ENCODE measurements around the gene DUSP22. TPM values are rescaled to one million over a fixed set of nuclear protein-coding genes. Genes with fewer than 3 reads are reported as not detected.
A peak's percentile ranks its signal among the peaks of the same experiment; 100 is the strongest.
"Not testable (repeated sequence)": the region's sequence is repeated elsewhere in the genome, so short reads cannot be mapped to it uniquely, and the experiment has no call there.

DUSP22 gene
- total and polyA plus RNA-seq, 3 experiments from 2014 or later = 24.4 to 38.5 (median 25.3) TPM

DNA sequence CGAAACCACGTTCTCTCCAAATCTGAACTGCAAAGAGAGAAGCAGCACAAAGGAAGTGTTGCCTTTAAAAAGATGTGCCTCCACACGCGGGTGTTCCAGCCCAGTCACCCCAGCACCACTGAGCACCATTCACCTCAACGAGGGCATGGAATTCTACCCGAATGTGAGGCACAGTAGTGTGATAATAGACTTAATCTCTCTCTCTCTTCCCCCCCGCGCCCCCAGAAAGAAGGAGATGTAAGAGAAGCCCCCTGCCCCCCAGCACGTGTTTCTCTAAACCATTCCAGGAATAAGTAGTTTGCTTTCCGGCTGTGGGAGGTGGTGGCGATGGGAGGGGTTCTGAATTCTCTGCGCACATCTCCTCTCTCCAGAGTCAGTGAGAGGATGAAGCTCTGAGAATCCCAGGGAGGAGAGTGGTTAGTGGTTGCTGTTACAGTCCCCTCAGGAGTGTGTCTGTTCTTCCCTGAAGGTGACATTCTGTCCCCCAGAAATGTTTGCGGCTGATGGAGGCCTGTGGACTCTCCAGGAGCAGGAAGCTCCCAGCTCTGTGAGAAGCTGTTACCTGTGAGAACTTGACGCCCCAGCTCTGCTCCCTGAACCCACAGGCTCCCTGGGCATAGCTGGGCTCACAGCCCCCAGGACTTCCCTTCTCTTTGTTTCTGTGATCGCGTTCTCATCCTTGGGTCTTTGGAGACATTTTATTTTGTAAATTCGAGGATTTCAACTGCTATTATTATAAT is 75.8 kb downstream of the DUSP22 start:
- POLR2A ChIA-PET = no interaction called here
- CTCF ChIA-PET = no interaction called here
- peaks cover 12 to 32% (median 14%) of the 10 kb centered on the region in 5 donors for H3K9me3 Mint-ChIP-seq
- H3K27ac Mint-ChIP-seq = peak overlapping the region in 1 of 8 donors; percentile 44
- Histone ChIP-seq H3K9me3 (ENCODE audit: low read length) (no peaks in the 10 kb centered on the region), H3K4me1 (ENCODE audit: insufficient read depth, low read length) (no peaks in the 10 kb centered on the region), H3K27ac (ENCODE audit: low read depth, low read length) (no peak overlapping the region), H3K36me3 (ENCODE audit: insufficient read depth, low read length) (no peaks in the 10 kb centered on the region), H3K4me3 (ENCODE audit: low read length) (no peak overlapping the region), H3K27me3 (ENCODE audit: insufficient read depth, low read length, poor library complexity, severe bottlenecking) (no peaks in the 10 kb centered on the region)
- H3K27me3 Mint-ChIP-seq = peaks cover 9 to 10% of the 10 kb centered on the region in 2 donors
- no peak overlapping the region for H3K4me3 Mint-ChIP-seq
- peaks cover 0 to 7% (median 6%) of the 10 kb centered on the region in 3 donors for H3K4me1 Mint-ChIP-seq
- peaks cover 0 to 7% (median 0%) of the 10 kb centered on the region in 3 donors for H3K36me3 Mint-ChIP-seq
- no peak for DNase-seq

DNA sequence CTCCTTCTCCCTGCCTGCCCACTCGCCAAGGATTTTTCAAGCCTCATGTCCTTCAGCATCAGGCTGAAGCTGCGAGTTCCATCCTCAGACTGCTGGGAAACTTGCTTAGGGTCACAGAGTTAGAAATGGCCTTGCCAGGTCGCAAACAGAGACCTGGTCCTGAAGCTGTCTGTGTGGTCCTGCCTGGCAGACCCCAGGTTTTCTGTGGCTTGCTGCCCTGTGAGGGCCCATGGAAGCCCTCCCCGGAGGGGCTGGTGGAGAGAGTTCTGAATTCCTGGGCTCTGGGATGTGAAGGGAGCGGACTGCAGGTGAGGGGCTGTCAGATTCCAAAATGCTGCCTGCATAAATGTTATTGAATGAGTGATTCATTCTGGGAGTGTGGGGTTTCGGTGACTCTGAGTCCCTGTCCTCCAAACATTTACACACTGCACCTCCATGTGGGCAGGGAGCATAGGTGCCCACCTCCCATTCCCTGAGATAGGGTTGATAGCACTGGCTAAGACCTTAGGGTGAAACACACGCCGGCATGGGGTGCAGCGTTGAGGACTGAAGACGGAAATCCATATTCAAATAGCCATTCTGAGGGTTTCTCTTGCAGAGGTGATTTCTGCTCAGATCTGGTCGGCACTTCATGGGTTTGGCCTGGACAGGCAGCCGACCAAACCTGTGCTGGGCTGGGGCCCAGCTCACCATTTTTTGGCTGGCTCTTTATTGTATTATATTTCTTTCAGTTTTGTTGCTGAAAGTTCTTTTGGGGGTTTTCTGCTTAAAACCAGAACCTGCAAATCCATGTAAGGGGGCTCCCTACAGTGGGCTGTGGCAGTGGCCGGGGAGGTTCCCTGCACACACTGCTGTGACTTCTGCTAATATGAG is 77.5 kb downstream of the DUSP22 start:
- POLR2A ChIA-PET = no interaction called here
- CTCF ChIA-PET = no interaction called here
- H3K4me1 Mint-ChIP-seq = peaks cover 0 to 11% (median 7%) of the 10 kb centered on the region in 3 donors
- no peaks in the 10 kb centered on the region for H3K27me3 ChIP-seq (ENCODE audit: insufficient read depth, low read length, poor library complexity, severe bottlenecking)
- no peaks in the 10 kb centered on the region for H3K36me3 ChIP-seq (ENCODE audit: insufficient read depth, low read length)
- H3K36me3 Mint-ChIP-seq = no peaks in the 10 kb centered on the region
- peaks cover 3 to 17% (median 6%) of the 10 kb centered on the region in 5 donors for H3K9me3 Mint-ChIP-seq
- H3K27ac Mint-ChIP-seq = no peak overlapping the region
- H3K4me3 ChIP-seq (ENCODE audit: low read length) = no peak overlapping the region
- H3K4me3 Mint-ChIP-seq = no peak overlapping the region
- H3K4me1 ChIP-seq (ENCODE audit: insufficient read depth, low read length) = no peaks in the 10 kb centered on the region
- H3K27me3 Mint-ChIP-seq = peaks cover 11 to 13% of the 10 kb centered on the region in 2 donors
- H3K27ac ChIP-seq (ENCODE audit: low read depth, low read length) = no peak overlapping the region
- DNase-seq = no peak
- H3K9me3 ChIP-seq (ENCODE audit: low read length) = no peaks in the 10 kb centered on the region

DNA sequence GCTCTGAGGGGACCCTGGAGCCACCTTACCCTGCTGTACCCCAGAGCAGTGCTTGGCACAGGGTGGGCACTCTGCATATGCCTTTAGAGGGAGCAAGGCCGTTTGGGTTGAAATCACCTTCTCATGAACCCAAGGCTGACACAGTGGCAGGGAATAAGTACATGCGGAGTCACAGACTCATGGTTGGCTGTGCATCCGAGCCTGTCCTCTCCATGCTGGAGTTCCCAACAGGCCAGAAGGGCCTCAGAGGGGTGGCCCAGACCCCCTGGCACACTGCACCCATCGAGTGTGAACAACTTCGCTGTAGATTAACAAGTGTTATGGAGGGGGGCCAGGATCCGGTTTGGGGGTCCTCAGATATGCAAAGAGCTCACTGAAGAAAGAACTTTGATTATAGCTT is 78.3 kb downstream of the DUSP22 start:
- H3K36me3 Mint-ChIP-seq = no peaks in the 10 kb centered on the region
- Histone ChIP-seq H3K27ac (ENCODE audit: low read depth, low read length) (no peak overlapping the region), H3K4me3 (ENCODE audit: low read length) (no peak overlapping the region), H3K27me3 (ENCODE audit: insufficient read depth, low read length, poor library complexity, severe bottlenecking) (no peaks in the 10 kb centered on the region), H3K36me3 (ENCODE audit: insufficient read depth, low read length) (no peaks in the 10 kb centered on the region), H3K4me1 (ENCODE audit: insufficient read depth, low read length) (no peaks in the 10 kb centered on the region), H3K9me3 (ENCODE audit: low read length) (no peaks in the 10 kb centered on the region)
- H3K4me3 Mint-ChIP-seq = no peak overlapping the region
- ChIA-PET POLR2A (no interaction called here), CTCF (no interaction called here)
- H3K4me1 Mint-ChIP-seq = peaks cover 0 to 11% (median 7%) of the 10 kb centered on the region in 3 donors
- H3K27me3 Mint-ChIP-seq = peaks cover 11 to 14% of the 10 kb centered on the region in 2 donors
- DNase-seq = no peak
- no peak overlapping the region for H3K27ac Mint-ChIP-seq
- H3K9me3 Mint-ChIP-seq = peaks cover 3 to 17% (median 6%) of the 10 kb centered on the region in 5 donors

DNA sequence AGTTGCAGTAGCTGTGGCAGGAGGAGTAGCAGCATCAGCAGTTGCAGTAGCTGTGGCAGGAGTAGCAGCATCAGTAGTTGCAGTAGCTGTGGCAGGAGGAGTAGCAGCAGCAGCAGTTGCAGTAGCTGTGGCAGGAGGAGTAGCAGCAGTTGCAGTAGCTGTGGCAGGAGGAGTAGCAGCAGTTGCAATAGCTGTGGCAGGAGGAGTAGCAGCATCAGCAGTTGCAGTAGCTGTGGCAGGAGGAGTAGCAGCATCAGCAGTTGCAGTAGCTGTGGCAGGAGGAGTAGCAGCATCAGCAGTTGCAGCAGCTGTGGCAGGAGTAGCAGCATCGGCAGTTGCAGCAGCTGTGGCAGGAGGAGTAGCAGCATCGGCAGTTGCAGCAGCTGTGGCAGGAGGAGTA is 79.6 kb downstream of the DUSP22 start:
- H3K27ac Mint-ChIP-seq; H3K9me3 ChIP-seq (ENCODE audit: low read length); H3K36me3 ChIP-seq (ENCODE audit: insufficient read depth, low read length); H3K4me3 ChIP-seq (ENCODE audit: low read length); H3K4me1 ChIP-seq (ENCODE audit: insufficient read depth, low read length); CTCF ChIA-PET; POLR2A ChIA-PET; H3K27ac ChIP-seq (ENCODE audit: low read depth, low read length); H3K27me3 ChIP-seq (ENCODE audit: insufficient read depth, low read length, poor library complexity, severe bottlenecking); DNase-seq; H3K36me3 Mint-ChIP-seq; H3K4me3 Mint-ChIP-seq: not testable (repeated sequence)
- Mint-ChIP-seq H3K9me3 (peaks cover 0 to 16% (median 6%) of the 10 kb centered on the region in 5 donors), H3K27me3 (peaks cover 12 to 24% of the 10 kb centered on the region in 2 donors), H3K4me1 (peaks cover 0 to 12% (median 7%) of the 10 kb centered on the region in 3 donors)

DNA sequence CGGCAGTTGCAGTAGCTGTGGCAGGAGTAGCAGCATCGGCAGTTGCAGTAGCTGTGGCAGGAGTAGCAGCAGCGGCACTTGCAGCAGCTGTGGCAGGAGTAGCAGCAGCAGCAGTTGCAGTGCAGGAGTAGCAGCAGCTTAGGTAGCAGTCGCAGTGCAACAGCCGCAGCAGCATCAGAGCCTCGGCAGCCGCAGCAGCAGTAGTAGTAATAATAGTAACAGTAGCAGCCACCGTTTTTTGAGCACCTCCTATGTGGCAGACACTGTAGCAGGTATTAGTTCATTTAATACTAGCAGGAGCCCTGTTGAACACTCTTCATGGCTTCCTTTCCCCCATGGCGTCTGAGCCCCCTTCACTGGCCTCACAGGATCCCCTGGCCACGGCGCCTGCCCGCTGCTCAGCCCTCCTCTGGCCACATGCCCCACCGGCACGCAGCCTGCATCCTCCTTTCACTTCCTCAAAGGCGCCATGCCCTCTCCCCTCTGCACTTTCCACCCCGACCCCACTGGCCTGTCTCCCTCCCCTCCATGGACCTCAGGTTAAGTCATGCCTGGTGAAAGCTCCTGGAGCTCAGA is 80.1 kb downstream of the DUSP22 start:
- H3K4me3 ChIP-seq (ENCODE audit: low read length) = no peak overlapping the region

DNA sequence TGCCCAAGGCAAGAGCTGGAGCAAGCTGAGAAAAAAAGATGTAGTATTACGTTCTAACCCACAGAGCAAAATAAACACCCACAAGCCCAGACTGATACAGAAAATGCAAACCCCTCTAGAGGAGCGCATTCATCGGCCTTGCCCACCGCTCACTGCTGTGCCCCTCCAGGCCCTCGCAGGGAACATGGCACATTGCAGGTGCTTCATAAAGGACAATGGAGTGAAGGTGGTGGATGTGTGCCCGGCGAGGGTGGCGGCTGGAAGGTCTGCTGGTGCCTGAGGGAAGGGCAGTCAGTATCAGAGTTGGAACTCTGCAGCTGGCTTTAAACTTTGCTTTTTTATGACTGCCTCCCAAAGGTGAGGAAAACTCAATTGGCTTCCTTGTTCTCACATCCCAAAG is 80.7 kb downstream of the DUSP22 start:
- DNase-seq = no peak
- no peaks in the 10 kb centered on the region for H3K36me3 Mint-ChIP-seq
- H3K27me3 Mint-ChIP-seq = peaks cover 13 to 29% of the 10 kb centered on the region in 2 donors
- no peak overlapping the region for H3K27ac ChIP-seq (ENCODE audit: low read depth, low read length)
- H3K4me3 Mint-ChIP-seq = peak overlapping the region in 1 of 7 donors; percentile 43
- H3K9me3 ChIP-seq (ENCODE audit: low read length) = no peaks in the 10 kb centered on the region
- CTCF ChIA-PET = no interaction called here
- peaks cover 0 to 16% (median 6%) of the 10 kb centered on the region in 5 donors for H3K9me3 Mint-ChIP-seq
- no peak overlapping the region for H3K4me3 ChIP-seq (ENCODE audit: low read length)
- H3K36me3 ChIP-seq (ENCODE audit: insufficient read depth, low read length) = no peaks in the 10 kb centered on the region
- no peak overlapping the region for H3K27ac Mint-ChIP-seq
- no peaks in the 10 kb centered on the region for H3K4me1 ChIP-seq (ENCODE audit: insufficient read depth, low read length)
- H3K27me3 ChIP-seq (ENCODE audit: insufficient read depth, low read length, poor library complexity, severe bottlenecking) = no peaks in the 10 kb centered on the region
- H3K4me1 Mint-ChIP-seq = peaks cover 0 to 16% (median 7%) of the 10 kb centered on the region in 3 donors
- POLR2A ChIA-PET = no interaction called here

More for the DNA sequence above, 80.1 kb downstream of the DUSP22 start:
- ChIA-PET POLR2A (no interaction called here), CTCF (no interaction called here)
- Histone ChIP-seq H3K27ac (ENCODE audit: low read depth, low read length) (no peak overlapping the region), H3K27me3 (ENCODE audit: insufficient read depth, low read length, poor library complexity, severe bottlenecking) (no peaks in the 10 kb centered on the region), H3K4me1 (ENCODE audit: insufficient read depth, low read length) (no peaks in the 10 kb centered on the region), H3K9me3 (ENCODE audit: low read length) (no peaks in the 10 kb centered on the region), H3K36me3 (ENCODE audit: insufficient read depth, low read length) (no peaks in the 10 kb centered on the region)
- Mint-ChIP-seq H3K27me3 (peaks cover 13 to 29% of the 10 kb centered on the region in 2 donors), H3K9me3 (peaks cover 0 to 16% (median 6%) of the 10 kb centered on the region in 5 donors), H3K4me1 (peaks cover 0 to 16% (median 7%) of the 10 kb centered on the region in 3 donors), H3K27ac (no peak overlapping the region), H3K36me3 (no peaks in the 10 kb centered on the region), H3K4me3 (peak overlapping the region in 2 of 7 donors; percentile 43 to 67)
- DNase-seq = no peak

DNA sequence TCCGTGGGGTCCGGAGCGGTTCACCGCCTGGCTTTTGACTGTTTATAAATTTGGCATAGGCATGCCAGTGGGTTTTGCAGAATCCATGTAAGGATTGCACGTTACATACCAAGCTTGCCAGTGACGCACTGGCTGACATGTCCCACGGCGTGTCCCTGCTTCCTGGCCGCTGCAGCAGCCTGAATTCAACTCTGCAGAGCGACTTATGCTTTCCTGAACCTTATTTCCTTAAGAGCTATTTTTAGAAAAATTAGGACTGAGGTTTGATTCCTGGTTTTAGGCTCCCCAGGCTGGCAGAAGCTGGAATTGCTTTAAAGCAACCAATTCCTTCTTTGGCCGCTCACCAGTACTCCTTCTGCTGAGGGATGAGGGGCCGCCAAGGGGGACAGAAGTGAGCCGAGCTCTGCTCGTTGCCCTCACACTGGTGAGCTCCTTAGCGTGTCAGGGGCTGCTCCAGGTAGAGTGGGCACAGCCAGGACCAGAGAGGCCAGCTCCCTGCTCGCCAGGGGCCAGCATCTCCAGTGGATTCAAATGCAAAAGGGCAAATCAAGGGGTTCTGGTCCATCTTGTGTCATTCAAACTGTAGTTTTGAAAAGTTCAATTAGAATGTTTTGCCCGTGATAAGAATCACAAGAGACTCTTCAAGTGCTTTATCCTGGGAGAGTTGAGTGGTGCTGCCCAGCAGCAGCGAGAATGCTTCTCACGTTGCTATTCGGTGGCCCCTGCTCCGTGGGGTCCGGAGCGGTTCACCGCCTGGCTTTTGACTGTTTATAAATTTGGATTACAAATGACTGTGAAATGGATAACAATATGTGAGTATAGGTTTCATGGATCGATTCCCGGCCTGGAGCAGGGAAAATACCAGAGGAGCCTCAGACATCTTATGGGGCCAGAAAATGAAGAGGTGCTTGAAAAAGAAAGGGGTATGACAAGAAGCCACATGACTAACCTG is 81.8 kb downstream of the DUSP22 start:
- CTCF ChIA-PET = no interaction called here
- Histone ChIP-seq H3K36me3 (ENCODE audit: insufficient read depth, low read length) (no peaks in the 10 kb centered on the region), H3K9me3 (ENCODE audit: low read length) (no peaks in the 10 kb centered on the region), H3K27me3 (ENCODE audit: insufficient read depth, low read length, poor library complexity, severe bottlenecking) (no peaks in the 10 kb centered on the region), H3K4me1 (ENCODE audit: insufficient read depth, low read length) (no peaks in the 10 kb centered on the region), H3K27ac (ENCODE audit: low read depth, low read length) (no peak overlapping the region), H3K4me3 (ENCODE audit: low read length) (no peak overlapping the region)
- no peak overlapping the region for H3K4me3 Mint-ChIP-seq
- no peak overlapping the region for H3K27ac Mint-ChIP-seq
- no peaks in the 10 kb centered on the region for H3K36me3 Mint-ChIP-seq
- POLR2A ChIA-PET = no interaction called here
- H3K9me3 Mint-ChIP-seq = peaks cover 0 to 16% (median 6%) of the 10 kb centered on the region in 5 donors
- no peak for DNase-seq
- peaks cover 0 to 16% (median 7%) of the 10 kb centered on the region in 3 donors for H3K4me1 Mint-ChIP-seq
- H3K27me3 Mint-ChIP-seq = peaks cover 12 to 32% of the 10 kb centered on the region in 2 donors
